ENCODE data around the gene GREB1. TPM values are rescaled to one million over a fixed set of nuclear protein-coding genes. Genes with fewer than 3 reads are reported as not detected.
A peak's percentile ranks its signal among the peaks of the same experiment; 100 is the strongest.

Gene GREB1
- total RNA-seq, 6 donors from 2014 or later: 0.39 to 5.4 (median 1.6) TPM

DNA sequence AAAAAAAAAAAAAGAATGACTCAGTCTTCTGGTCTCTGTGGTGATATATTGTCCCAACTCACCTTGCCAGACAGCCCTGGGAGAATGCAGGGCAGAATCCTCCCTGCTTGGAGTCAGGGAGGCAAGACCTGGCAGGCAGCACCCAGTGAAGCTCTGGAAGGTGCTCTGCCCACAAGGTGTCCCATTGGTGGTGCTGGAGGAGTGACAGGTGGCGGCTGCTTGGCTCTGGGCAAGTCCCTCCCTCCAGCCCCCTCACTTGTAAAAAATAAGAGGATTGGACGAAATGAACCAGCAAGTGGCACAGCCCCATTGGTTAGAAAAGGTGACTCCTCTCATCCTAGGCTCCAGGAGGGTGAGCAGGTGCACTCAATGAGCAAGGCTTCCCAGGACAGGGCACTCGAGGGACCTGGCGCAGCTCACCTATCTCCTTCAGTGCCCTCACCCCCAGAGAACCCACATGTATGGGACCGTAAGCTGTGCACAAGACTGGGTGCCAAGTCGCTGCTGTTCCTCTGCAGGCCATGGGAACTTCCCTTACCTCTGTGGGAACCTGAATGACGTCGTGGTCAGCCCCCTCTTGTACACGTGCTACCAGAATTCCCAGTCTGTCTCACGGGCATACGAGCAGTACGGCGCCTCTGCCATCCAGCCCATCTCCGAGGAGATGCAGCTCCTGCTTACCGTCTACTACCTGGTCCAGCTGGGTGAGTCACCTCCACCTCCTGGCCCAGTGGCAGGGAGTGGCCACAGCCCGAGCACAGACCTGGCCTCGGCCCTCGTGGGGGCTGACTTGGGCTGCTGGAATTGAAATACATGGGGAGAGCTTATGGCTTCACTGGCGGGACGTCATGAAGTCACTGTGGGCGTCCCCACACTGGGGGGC, 54.6 kb downstream of the GREB1 start:
- DNase-seq: peak in 1 of 2 donors; percentile 48
- H3K27ac ChIP-seq: no peak overlapping the region
- ATAC-seq (ENCODE audit: low FRiP score in 2 of 2): no peak
- H3K4me3 ChIP-seq: no peak overlapping the region
- no peaks in the 10 kb centered on the region for H3K9me3 ChIP-seq
- WGBS, 2 donors: 87 to 94% methylated on average over 17 to 20 of the region's 21 CpGs
- no peak for TF ChIP-seq POLR2A (IDR thresholded peaks at IDR 0.05)
- TF ChIP-seq, protein P1, sequence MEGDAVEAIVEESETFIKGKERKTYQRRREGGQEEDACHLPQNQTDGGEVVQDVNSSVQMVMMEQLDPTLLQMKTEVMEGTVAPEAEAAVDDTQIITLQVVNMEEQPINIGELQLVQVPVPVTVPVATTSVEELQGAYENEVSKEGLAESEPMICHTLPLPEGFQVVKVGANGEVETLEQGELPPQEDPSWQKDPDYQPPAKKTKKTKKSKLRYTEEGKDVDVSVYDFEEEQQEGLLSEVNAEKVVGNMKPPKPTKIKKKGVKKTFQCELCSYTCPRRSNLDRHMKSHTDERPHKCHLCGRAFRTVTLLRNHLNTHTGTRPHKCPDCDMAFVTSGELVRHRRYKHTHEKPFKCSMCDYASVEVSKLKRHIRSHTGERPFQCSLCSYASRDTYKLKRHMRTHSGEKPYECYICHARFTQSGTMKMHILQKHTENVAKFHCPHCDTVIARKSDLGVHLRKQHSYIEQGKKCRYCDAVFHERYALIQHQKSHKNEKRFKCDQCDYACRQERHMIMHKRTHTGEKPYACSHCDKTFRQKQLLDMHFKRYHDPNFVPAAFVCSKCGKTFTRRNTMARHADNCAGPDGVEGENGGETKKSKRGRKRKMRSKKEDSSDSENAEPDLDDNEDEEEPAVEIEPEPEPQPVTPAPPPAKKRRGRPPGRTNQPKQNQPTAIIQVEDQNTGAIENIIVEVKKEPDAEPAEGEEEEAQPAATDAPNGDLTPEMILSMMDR (IDR thresholded peaks at IDR 0.05): no peak
- no peak for TF ChIP-seq EP300 (IDR thresholded peaks at IDR 0.05)
- TF ChIP-seq POLR2AphosphoS5 (IDR thresholded peaks at IDR 0.05): no peak
- peaks cover 0 to 5% (median 1%) of the 10 kb centered on the region in 4 donors for H3K4me1 ChIP-seq
- no peaks in the 10 kb centered on the region for H3K36me3 ChIP-seq
- H3K27me3 ChIP-seq: no peaks in the 10 kb centered on the region

DNA sequence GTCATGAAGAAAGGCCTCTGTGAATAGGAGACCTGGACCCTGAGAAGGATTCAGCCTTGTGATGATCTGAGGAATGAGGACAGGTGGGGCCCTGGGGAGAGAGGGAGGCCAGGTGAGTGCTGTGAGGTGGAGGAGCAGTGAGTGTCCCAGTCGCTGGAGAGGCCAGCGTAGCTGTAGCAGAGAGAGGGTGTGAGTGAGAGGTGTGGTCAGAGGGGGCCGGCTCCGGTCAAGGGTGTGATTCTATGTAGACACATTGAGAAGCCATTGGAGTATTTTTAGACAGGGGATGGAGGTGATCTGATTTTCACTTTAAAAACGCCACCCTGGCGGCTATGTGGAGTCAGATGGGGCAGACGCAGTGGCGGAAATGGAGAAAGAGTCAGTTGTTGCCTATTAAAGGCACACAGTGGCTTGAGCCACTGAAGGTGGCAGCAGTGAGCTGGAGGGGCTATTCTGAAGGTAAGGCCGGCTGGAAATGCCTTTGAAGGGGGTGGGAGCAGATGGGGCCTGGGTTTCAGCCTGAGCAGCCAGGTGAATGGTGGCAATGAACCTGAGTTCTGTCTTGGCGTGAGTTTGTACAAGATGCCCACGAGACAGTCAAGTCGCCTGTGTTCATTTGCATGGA, 55.6 kb downstream of the GREB1 start:
- Histone ChIP-seq H3K9me3 (no peaks in the 10 kb centered on the region), H3K27me3 (no peaks in the 10 kb centered on the region), H3K4me1 (no peaks in the 10 kb centered on the region), H3K4me3 (no peak overlapping the region), H3K36me3 (no peaks in the 10 kb centered on the region), H3K27ac (no peak overlapping the region)
- TF ChIP-seq POLR2A (IDR thresholded peaks at IDR 0.05) (no peak), EP300 (IDR thresholded peaks at IDR 0.05) (no peak), POLR2AphosphoS5 (IDR thresholded peaks at IDR 0.05) (no peak)
- TF ChIP-seq, protein P1 (IDR thresholded peaks at IDR 0.05): no peak
- ATAC-seq (ENCODE audit: low FRiP score in 2 of 2) (no peak), DNase-seq (no peak)
- 81 to 87% methylated on average over 12 of the region's 12 CpGs for WGBS, 2 donors

DNA sequence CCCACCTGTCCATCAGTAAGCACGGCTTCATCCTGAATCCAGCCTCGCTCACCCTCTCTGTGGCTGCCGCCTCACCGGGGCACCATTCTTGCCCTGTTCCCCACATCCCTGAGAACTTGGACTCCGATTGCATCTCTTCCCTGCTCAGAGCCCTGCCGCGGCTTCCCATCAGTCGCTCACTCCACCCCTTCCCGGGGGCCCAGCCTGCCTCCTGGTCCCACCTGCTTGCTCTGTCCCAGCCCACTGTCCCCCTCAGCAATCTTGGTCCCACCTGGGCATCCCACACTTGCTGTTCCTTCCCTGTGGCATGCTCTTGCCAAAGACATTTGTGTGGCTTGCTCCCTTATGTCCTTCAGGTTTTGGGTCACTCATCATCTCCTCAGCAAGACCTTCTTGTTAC, 56.3 kb downstream of the GREB1 start:
- no peak overlapping the region for H3K4me3 ChIP-seq
- H3K27ac ChIP-seq: no peak overlapping the region
- no peaks in the 10 kb centered on the region for H3K36me3 ChIP-seq
- H3K9me3 ChIP-seq: no peaks in the 10 kb centered on the region
- WGBS, 2 donors: 97 to 99% methylated on average over 9 of the region's 9 CpGs
- no peak for DNase-seq
- no peaks in the 10 kb centered on the region for H3K4me1 ChIP-seq
- ATAC-seq (ENCODE audit: low FRiP score in 2 of 2): no peak
- no peaks in the 10 kb centered on the region for H3K27me3 ChIP-seq
- TF ChIP-seq, protein P1 (IDR thresholded peaks at IDR 0.05): no peak
- TF ChIP-seq POLR2A (IDR thresholded peaks at IDR 0.05) (no peak), POLR2AphosphoS5 (IDR thresholded peaks at IDR 0.05) (no peak), EP300 (IDR thresholded peaks at IDR 0.05) (no peak)

DNA sequence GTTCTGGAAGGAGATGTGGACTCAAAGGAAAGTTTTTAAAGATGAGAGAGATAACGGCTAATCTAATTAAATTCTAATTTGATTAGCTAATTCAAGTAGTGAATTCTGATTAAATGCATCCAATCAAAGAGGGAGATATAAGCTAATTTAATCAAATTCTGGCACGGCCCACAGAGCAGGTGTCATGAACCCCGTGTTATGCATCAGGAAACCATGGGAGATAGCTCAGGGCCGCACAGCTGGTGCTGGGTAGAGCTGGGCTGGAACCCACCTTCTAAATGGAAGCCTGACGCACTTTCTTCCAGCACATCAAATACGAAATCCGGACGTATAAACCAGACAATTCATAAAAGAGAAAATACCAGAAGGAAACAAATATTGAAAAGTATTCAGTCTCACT, 57.2 kb downstream of the GREB1 start:
- Histone ChIP-seq H3K4me1 (no peaks in the 10 kb centered on the region), H3K36me3 (no peaks in the 10 kb centered on the region), H3K4me3 (no peak overlapping the region), H3K27ac (no peak overlapping the region), H3K27me3 (no peaks in the 10 kb centered on the region), H3K9me3 (no peaks in the 10 kb centered on the region)
- TF ChIP-seq, protein P1 (IDR thresholded peaks at IDR 0.05): no peak
- TF ChIP-seq POLR2A (IDR thresholded peaks at IDR 0.05) (no peak), EP300 (IDR thresholded peaks at IDR 0.05) (no peak), POLR2AphosphoS5 (IDR thresholded peaks at IDR 0.05) (no peak)
- no peak for DNase-seq
- WGBS, 2 donors: 93 to 95% methylated on average over 8 of the region's 8 CpGs
- ATAC-seq (ENCODE audit: low FRiP score in 2 of 2): no peak

Measured in upper lobe of left lung (tissue), 6 donors.